ENCODE results near the gene PPP1R37. TPM values are rescaled to one million over a fixed set of nuclear protein-coding genes. Genes with fewer than 3 reads are reported as not detected.

Gene PPP1R37
- total RNA-seq, 2 experiments from 2014 or later = 18.7 to 30.0 TPM

DNA sequence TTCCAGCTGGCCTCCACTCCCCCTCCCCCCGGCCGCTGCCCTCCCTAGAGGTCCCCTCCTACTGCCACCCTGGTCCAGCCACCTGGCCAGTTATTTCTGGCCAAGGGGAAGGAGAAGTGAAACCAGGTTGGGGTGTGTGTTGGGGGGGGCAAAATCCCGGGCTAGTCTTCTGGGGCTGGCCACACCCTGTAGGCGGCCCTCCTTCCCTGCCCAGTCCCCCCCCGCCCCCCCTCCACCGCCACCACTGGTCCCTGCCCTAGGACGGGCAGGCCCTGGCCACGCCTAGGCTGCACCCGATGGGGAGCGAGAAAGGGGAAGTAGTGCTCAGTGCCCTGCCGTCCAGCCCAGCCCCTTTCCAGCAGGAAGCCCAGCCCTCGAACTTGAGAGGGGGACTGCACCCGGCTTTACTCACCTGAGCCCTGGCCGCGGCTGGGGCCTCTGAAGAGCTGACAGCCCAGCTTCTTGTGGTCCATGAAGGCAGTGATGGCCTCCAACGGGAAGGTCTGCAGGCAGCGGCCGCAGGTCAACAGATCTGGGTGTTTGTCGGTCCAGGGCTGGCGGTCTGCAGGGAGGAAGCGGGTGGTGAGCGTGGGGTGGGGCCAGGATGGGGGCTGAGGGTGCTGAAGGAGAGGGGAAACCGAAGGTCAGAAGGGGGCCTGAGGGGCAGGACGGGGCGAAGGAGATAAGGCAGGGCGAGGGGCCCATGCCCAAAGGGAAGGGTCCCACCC is 17.5 kb upstream of the PPP1R37 start:
- CTCF ChIA-PET = interaction anchor here (0.7 to 1.8 kb wide), 7 partner anchors 10 to 111 kb away, joined by 3 to 5 read pairs (median 4); partner anchors contain the start of gene PPP1R37

DNA sequence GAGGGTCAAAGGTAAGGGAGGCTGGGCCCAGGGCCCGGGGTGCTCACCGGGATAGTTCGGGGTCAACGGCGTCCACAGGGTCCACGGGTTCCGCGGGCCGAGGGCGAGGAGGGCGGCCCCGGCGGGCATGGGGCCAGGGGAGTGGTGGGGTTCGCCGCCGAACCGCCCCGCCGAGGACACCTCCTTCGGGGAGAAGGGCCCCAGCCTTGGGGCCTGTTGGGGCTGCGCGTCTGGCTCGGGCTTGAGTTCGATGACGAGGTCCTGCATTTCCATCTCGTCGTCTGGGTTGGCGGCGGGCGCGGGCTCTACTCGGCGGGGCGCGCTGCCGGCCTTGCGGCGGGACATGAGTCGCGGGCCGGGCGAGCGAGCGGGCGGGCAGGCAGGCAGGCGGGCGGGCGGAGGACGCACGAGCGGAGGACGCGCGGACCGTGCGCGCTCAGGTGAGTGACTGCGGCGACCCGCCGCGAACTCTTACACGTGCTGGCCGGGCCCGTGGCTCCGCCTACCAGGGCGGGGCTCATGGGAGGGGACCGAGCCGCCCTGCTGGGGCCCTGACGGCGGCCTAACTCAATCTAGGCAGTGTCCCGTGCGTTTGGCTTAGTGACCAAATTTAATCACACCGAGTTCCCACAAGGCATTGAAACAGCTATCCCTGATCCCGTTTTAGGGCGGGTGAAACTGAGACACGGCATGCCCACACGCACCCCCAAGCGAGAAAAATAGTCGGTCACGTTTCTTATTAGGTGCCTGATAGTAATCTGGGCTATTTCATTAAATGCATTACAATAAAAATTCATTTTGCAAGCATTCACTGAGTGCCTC is 16.7 kb upstream of the PPP1R37 start, which contains the start of gene ZNF296:
TSS of gene ZNF296 (minus strand) at position 450 of the 822 bp plus-strand sequence. CDS start at position 345, 105 bp downstream.
- no peaks in the 10 kb centered on the region for H3K27me3 Mint-ChIP-seq
- peak within 1 kb of the TSS; percentile 88 for H3K27ac Mint-ChIP-seq
- CTCF ChIA-PET = interaction anchor here (0.9 to 1.7 kb wide), 4 partner anchors 16 to 110 kb away, joined by 3 to 5 read pairs (median 4); partner anchors contain the start of gene PPP1R37
- peaks cover 4% of the 10 kb centered on the region for H3K36me3 Mint-ChIP-seq
- DNase-seq = peak; percentile 88
- ATAC-seq = peak; percentile 79
- H3K9me3 Mint-ChIP-seq (ENCODE audit: low read depth) = no peaks in the 10 kb centered on the region
- H3K4me3 Mint-ChIP-seq = peak within 1 kb of the TSS; percentile 82
- H3K4me1 Mint-ChIP-seq = peaks cover 42% of the 10 kb centered on the region

More for the DNA sequence above, 17.5 kb upstream of the PPP1R37 start:
- Mint-ChIP-seq H3K36me3 (peaks cover 4% of the 10 kb centered on the region), H3K4me1 (peaks cover 35% of the 10 kb centered on the region), H3K4me3 (peak overlapping the region; percentile 82), H3K9me3 (ENCODE audit: low read depth) (no peaks in the 10 kb centered on the region), H3K27me3 (no peaks in the 10 kb centered on the region), H3K27ac (peak overlapping the region; percentile 88)
- peak; percentile 85 for DNase-seq
- peak; percentile 57 for ATAC-seq

DNA sequence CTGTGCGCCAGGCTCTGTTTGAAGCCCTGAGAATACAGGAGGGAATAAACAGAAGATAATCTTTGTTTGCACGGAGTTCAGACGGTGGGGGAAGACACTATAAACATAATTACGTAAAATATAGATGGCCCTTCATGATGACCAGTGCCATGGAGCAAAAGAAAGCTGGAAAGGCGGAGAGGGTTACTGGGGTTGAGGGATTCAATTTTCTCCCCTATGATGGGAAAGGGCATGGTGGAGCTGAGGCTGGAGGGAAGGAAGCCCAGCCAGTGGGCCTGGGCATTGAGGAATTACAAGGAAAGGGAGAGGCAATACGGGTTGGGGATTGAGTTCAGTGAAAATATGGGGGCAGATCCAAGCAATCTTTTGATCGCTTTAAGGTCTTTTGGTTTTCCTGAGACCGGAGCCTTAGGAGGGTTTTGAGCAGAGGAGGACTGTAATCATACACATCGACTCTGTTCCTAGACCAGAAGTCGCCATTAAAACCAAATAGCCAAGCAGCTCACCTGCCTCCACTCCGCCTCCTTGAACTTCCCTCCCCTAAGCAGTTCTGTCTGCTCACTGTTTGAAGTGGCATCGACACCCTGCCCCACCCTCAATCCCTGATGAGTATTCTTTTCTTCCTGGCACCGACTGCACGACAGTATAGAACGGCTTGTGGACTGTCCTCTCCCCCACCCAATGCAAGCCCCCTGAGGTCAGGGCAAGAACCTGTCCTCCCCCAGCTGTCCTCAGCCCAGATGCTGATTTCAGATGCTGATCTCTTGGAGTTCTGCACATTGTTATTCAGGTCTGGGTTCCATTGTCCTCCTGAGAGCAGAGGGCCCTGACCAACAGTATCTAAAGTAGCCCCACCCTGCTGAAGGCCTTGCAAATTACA is 15.9 kb upstream of the PPP1R37 start:
- ATAC-seq = no peak
- Mint-ChIP-seq H3K27ac (peak overlapping the region; percentile 88), H3K4me1 (peaks cover 49% of the 10 kb centered on the region), H3K9me3 (ENCODE audit: low read depth) (no peaks in the 10 kb centered on the region), H3K4me3 (peak overlapping the region; percentile 82), H3K27me3 (no peaks in the 10 kb centered on the region), H3K36me3 (peaks cover 11% of the 10 kb centered on the region)
- CTCF ChIA-PET = interaction anchor here (0.9 to 2.4 kb wide), 2 partner anchors 11 to 15 kb away, joined by 4 to 9 read pairs; partner anchors contain the start of gene PPP1R37
- DNase-seq = no peak

DNA sequence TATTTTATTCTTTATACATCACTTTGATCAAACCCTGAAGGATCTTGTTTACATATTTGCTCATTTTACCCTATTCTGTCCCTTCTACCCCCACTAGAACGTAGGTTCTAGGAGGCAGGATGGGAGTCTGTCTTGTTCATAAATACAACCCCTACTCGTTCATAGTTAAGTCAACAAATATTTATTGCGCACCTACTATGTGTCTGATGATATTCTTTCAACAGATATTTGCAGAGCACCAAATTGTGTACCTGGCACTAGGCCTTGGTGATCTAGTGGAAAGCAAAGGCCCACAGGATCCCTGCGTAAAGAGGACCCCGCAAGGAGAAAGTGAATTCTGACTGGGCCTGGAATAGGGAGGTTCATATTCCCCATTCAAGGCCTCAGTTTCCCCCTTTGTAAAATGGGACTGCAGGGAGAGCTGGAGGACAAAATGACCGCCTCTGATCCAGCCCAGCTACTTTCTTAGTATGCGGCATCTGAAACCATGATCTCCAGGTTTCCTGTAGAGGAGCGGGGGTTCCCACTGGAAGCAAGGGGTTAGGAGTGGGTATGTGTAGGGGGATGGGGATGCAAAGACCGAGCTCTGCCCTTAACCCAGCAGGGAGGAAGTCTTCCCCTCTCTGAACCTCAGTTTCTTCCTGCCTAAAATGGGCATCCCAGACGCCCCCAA is 14.5 kb upstream of the PPP1R37 start:
- DNase-seq = no peak
- CTCF ChIA-PET = interaction anchor here (0.8 to 2.4 kb wide), 4 partner anchors 9 to 39 kb away, joined by 3 to 16 read pairs (median 9); partner anchors contain the start of gene CLASRP

DNA sequence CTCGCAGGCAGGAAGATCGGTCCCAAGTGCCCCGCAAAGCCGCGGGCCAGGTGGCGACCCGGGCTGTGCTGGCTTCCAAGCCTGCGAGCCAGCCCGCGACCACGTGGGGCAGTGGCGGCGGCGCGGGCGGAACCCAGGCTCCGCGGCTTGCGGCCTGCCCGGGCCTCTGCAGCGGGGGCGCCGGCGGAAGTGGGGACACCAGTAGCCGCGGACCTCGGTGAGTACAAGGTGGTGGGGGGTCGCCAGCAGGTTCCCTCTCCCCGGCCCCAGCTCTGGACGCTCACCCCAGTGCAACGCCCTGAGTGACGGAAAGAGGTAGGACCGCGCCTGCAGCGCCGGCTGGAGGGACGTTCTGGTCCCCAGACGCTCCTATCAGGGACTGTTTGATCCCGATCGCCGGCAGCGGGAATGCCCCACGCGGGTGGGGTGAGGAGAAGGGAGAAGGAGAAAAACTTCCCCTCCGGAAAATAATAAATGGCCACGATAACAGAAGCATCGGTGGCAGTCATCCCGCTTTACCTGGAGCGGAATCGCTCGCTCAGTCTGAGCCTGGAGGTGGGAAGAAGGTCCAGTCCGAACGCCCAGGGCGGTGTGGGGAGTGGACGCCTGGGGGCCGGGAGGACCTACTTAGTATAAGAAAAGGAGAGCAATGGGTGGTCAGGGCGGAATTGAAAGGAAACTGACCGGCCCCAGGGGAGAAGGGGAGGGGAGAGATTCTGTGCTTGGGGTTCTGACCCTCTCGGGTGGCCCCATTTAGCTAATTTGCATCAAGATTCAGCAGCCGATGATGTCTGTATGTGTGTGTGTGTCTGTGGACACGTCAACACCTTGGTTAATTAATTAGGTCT is 13.7 kb upstream of the PPP1R37 start, which contains the start of gene GEMIN7:
TSS of gene GEMIN7 (plus strand) at position 198 of the 848 bp plus-strand sequence. CDS start 10,855 bp downstream, outside the sequence.
- peaks cover 54% of the 10 kb centered on the region for H3K4me1 Mint-ChIP-seq
- peaks cover 13% of the 10 kb centered on the region for H3K36me3 Mint-ChIP-seq

More for the DNA sequence above, 14.5 kb upstream of the PPP1R37 start:
- Mint-ChIP-seq H3K9me3 (ENCODE audit: low read depth) (no peaks in the 10 kb centered on the region), H3K27me3 (no peaks in the 10 kb centered on the region), H3K4me3 (peak overlapping the region; percentile 96), H3K27ac (peak overlapping the region; percentile 70), H3K36me3 (peaks cover 13% of the 10 kb centered on the region), H3K4me1 (peaks cover 54% of the 10 kb centered on the region)
- no peak for ATAC-seq

DNA sequence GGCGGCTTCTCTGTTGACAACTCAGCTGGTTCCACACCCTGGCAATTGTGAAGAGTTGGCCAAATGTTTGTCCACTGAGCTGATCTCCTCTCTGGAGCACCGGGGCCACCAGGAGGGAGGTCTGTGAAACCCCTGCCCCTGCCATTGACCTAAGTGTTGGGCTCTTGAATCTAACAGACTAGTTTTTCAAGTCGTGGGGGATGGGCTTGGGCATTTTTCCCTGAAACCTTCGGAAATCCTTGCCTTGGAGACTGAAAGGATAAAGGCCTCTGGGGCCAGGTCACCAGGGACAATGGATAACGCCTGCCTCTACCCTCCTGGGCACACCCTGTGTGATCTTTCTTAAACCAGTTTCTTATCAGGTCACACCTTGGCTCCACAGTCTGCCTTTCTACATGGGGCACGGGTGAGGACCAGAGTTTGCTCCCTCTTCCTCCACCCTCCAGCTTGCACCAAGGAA is 13.0 kb upstream of the PPP1R37 start:
- no peaks in the 10 kb centered on the region for H3K27me3 Mint-ChIP-seq
- CTCF ChIA-PET = interaction anchor here (0.5 to 2.3 kb wide), 14 partner anchors 9 to 565 kb away, joined by 3 to 16 read pairs (median 3); partner anchors contain the start of gene CLASRP
- H3K4me3 Mint-ChIP-seq = peak overlapping the region; percentile 96
- H3K4me1 Mint-ChIP-seq = peaks cover 50% of the 10 kb centered on the region
- peak overlapping the region; percentile 83 for H3K27ac Mint-ChIP-seq
- H3K9me3 Mint-ChIP-seq (ENCODE audit: low read depth) = no peaks in the 10 kb centered on the region
- H3K36me3 Mint-ChIP-seq = peaks cover 13% of the 10 kb centered on the region
- ATAC-seq = no peak
- no peak for DNase-seq

More for the DNA sequence above, 13.7 kb upstream of the PPP1R37 start, which contains the start of gene GEMIN7:
- peak within 1 kb of the TSS; percentile 83 for H3K27ac Mint-ChIP-seq
- CTCF ChIA-PET = interaction anchor here (0.5 to 2.4 kb wide), 14 partner anchors 8 to 360 kb away, joined by 3 to 16 read pairs (median 3); partner anchors contain the start of gene CLASRP
- H3K9me3 Mint-ChIP-seq (ENCODE audit: low read depth) = no peaks in the 10 kb centered on the region
- peak within 1 kb of the TSS; percentile 96 for H3K4me3 Mint-ChIP-seq
- no peaks in the 10 kb centered on the region for H3K27me3 Mint-ChIP-seq
- DNase-seq (peak; percentile 83), ATAC-seq (peak; percentile 55)

DNA sequence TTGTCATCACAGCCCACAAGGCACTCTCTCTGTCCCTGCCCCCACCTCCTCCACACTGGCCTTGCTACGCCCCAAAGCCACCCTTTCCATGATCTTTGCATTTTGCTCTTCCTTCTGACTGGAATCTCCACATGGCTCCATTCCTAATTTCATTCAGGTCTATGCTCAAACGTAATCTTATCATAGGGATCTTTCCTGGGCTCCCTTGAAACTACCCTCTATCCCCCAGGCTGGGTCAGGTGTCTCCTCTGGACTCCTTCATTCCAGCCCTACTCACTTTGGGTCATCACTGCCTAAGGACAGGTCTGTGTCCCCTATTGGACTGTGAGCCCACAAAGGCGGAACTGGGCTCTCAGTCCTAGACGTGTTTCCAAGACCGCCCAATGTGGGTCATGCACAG is 10.8 kb upstream of the PPP1R37 start:
- Mint-ChIP-seq H3K4me3 (no peak overlapping the region), H3K36me3 (peaks cover 19% of the 10 kb centered on the region), H3K27ac (no peak overlapping the region), H3K4me1 (peaks cover 54% of the 10 kb centered on the region), H3K27me3 (no peaks in the 10 kb centered on the region), H3K9me3 (ENCODE audit: low read depth) (no peaks in the 10 kb centered on the region)
- CTCF ChIA-PET = interaction anchor here (2.4 kb wide), 1 partner anchor 10 kb away, joined by 12 read pairs; the partner anchor contains the start of gene PPP1R37
- no peak for ATAC-seq
- no peak for DNase-seq

DNA sequence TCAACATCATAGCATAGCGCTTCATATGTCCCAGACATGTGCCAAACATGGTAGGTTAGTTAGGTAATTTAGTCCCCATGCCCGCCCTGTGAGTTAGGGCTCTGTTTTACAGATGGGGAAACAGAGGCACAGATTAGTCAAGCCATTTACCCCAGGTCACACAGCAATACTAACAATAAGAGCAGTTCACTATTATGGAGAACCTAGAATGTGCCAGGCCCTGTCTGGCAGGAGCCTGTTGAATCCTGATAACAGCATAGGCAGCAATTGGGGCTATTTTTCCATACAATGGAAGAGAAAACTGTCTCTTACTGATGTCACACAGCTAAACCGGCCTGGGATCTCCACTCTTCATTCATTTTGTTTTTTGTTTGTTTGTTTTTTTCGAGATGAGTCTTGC is 6.5 kb upstream of the PPP1R37 start:
- H3K36me3 Mint-ChIP-seq = peaks cover 33% of the 10 kb centered on the region
- ATAC-seq (no peak), DNase-seq (no peak)
- no peak overlapping the region for H3K4me3 Mint-ChIP-seq
- CTCF ChIA-PET = interaction anchor here (1.4 kb wide), 1 partner anchor 27 kb away, joined by 6 read pairs; no protein-coding TSS in a partner anchor
- H3K4me1 Mint-ChIP-seq = peaks cover 52% of the 10 kb centered on the region
- no peaks in the 10 kb centered on the region for H3K27me3 Mint-ChIP-seq
- peak overlapping the region; percentile 92 for H3K27ac Mint-ChIP-seq
- no peaks in the 10 kb centered on the region for H3K9me3 Mint-ChIP-seq (ENCODE audit: low read depth)

DNA sequence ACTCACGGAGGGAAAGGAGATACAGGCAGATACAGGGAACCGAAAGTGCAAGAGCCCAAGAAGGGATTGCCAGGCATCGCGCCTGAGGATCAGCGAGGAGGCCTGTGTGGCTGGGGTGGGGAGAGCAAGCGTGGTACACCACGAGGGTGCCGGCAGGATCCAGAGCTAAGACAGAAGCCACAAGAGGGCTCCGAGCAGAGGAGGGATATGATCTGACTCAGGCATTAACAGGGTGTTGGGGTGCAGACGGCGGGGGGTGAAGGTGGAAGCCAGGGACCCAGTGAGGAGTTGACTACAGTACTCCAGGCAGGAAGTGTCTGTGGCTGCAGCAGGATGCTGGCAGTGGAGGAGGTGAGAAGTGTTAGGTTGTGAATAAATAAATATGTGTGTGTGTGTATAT is 5.4 kb upstream of the PPP1R37 start:
- peak; percentile 84 for ATAC-seq
- Mint-ChIP-seq H3K4me1 (peaks cover 51% of the 10 kb centered on the region), H3K9me3 (ENCODE audit: low read depth) (no peaks in the 10 kb centered on the region), H3K4me3 (peak overlapping the region; percentile 55), H3K36me3 (peaks cover 28% of the 10 kb centered on the region), H3K27ac (peak overlapping the region; percentile 92), H3K27me3 (no peaks in the 10 kb centered on the region)
- DNase-seq = peak; percentile 91
- CTCF ChIA-PET = interaction anchor here (0.9 to 1.4 kb wide), 9 partner anchors 9 to 184 kb away, joined by 3 to 9 read pairs (median 5); partner anchors contain the start of genes GEMIN7 and MARK4

DNA sequence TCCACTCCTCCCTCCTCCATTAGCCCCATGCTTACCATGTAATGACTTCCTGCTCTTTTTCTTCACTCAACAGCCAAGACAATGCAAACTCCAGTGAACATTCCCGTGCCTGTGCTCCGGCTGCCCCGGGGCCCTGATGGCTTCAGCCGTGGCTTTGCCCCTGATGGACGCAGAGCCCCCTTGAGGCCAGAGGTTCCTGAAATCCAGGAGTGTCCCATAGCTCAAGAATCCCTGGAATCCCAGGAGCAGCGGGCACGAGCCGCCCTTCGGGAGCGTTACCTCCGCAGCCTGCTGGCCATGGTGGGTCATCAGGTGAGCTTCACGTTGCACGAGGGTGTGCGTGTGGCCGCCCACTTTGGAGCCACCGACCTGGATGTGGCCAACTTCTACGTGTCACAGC is 2.9 kb upstream of the PPP1R37 start:
- no peak for ATAC-seq
- Mint-ChIP-seq H3K36me3 (peaks cover 32% of the 10 kb centered on the region), H3K27ac (no peak overlapping the region), H3K27me3 (no peaks in the 10 kb centered on the region), H3K4me3 (no peak overlapping the region), H3K4me1 (peaks cover 68% of the 10 kb centered on the region), H3K9me3 (ENCODE audit: low read depth) (no peaks in the 10 kb centered on the region)
- CTCF ChIA-PET = no interaction called here
- DNase-seq = no peak

DNA sequence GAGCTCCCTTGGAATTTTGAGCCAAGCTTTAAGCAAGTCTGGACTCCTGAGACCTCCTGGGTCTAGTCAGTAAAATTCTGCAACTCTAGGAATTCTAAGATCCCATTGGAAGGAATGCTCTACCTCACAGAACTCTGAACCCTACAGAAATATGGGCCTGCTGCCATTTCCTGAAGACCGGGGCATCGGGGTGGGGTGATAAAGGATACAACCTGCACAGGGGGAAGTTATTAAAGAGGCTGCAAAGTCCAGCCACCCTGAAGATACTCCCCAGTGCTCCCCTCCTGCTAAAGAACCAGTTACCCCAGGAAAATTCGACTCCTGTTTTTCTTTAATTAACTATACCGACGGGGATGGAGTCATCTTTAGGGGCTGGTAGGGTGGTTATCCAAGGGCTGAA is 2.4 kb upstream of the PPP1R37 start:
- Mint-ChIP-seq H3K9me3 (ENCODE audit: low read depth) (no peaks in the 10 kb centered on the region), H3K36me3 (peaks cover 30% of the 10 kb centered on the region), H3K4me3 (no peak overlapping the region), H3K27me3 (no peaks in the 10 kb centered on the region), H3K4me1 (peaks cover 65% of the 10 kb centered on the region), H3K27ac (no peak overlapping the region)
- no peak for ATAC-seq
- no peak for DNase-seq
- CTCF ChIA-PET = no interaction called here

Measured in activated CD8-positive, alpha-beta memory T cell treated with anti-CD3 and anti-CD28 coated beads, Interleukin-2, amount 10 ng/mL, durations not matched to agents 7 days and 5 days (primary cell).